Stomach smooth muscle (tissue), 2 donors: Measurements from ENCODE around the gene AGTR1.

Experiments used
- H3K27ac ChIP-seq: one replicate; pipeline ENCODE4 v1.7.0; 2013; ENCODE audit warnings: mild to moderate bottlenecking, low read length, inconsistent platforms
- H3K27me3 ChIP-seq, 2 donors: one replicate each; pipeline ENCODE4 v1.7.0; 2013; ENCODE audit warnings: low read length in 2 of 2; ENCODE audit not compliant: insufficient read depth in 2 of 2, control insufficient read depth in 1 of 2
- H3K36me3 ChIP-seq, 2 donors: one replicate each; pipeline ENCODE4 v1.7.0; 2013; ENCODE audit warnings: low read length in 2 of 2; ENCODE audit not compliant: control insufficient read depth in 2 of 2, insufficient read depth in 2 of 2
- H3K4me1 ChIP-seq: one replicate; pipeline ENCODE4 v1.7.0; 2013; ENCODE audit warnings: low read length; ENCODE audit not compliant: control insufficient read depth, insufficient read depth
- H3K4me3 ChIP-seq, 2 donors: one replicate each; pipeline ENCODE4 v1.7.0; 2013; ENCODE audit warnings: low read length in 2 of 2
- H3K9ac ChIP-seq, 2 donors: one replicate each; pipeline ENCODE4 v1.7.0; 2013; ENCODE audit warnings: low read length in 2 of 2, mild to moderate bottlenecking in 1 of 2
- H3K9me3 ChIP-seq, 2 donors: one replicate each; pipeline ENCODE4 v1.7.0; 2013; ENCODE audit warnings: low read length in 2 of 2; ENCODE audit not compliant: control insufficient read depth in 2 of 2
- donor health status: healthy.
- donor health status: Pancreatic carcinoma.

Gene AGTR1

DNA sequence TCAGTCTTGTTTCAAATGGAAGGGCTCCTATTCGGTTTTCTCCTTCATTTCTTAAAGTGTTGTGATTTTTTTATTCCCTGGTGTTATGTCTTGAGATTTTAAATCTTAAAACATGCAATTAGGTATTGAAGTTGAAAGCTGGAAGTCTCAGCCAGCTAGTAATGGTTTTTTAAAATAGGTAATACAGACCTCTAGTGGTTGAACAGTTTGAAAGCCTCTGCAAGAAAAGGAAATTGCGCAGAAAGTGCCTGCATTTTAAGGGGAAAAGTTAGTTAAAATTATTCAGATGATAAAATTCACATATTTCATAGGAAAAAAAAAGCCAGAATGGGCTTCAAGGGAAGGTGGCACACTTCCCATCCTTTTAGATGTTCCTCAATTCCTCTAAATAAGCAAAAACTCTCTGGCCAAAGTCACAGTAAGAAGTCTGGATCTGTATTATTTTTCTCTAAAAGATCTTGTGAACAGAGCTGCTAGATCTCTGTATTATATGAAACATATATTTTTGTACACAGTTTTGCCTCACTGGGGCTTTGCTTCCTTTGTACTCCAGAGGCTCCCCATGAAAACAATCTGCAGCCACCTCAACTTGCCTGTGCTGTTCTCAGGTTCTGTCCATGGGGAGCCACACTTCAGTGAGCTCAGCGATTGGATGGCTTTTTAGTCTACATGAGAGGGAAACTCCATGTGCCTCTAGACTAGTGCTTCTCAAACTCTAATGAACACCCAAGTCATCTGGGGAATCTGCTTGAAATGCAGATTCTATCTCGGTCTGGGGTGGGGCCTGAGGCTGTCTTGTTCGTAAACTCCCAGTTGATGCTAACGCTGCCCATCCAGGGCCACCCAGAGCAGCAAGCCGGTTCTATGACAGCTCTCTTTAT, 21.5 kb downstream of the AGTR1 start:
- no peak overlapping the region for H3K4me3 ChIP-seq
- no peak overlapping the region for H3K27ac ChIP-seq
- peaks cover 7% of the 10 kb centered on the region for H3K4me1 ChIP-seq
- no peaks in the 10 kb centered on the region for H3K27me3 ChIP-seq
- H3K9me3 ChIP-seq = no peaks in the 10 kb centered on the region
- H3K36me3 ChIP-seq = peaks cover 0 to 4% of the 10 kb centered on the region in 2 donors
- no peak overlapping the region for H3K9ac ChIP-seq

DNA sequence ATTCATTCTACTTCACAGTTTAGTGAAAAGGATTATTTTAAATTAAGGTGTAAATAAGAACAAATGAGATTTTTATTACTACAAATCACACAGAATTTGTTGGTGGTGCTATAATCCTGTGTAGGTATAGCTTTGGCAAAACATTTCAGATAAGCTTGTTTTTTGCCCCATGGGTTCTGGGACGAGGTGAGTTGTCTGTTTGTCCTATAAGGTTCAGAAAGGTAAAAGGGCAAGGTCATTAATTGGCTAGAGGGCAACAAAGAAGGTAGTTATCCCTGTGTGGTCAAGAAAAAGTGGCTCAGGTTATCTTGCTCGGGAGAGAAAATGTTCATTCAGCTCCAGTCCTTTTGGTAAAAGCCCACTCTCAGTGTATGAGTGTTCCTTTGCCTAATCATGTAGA, 23.2 kb downstream of the AGTR1 start:
- H3K27me3 ChIP-seq = no peaks in the 10 kb centered on the region
- no peaks in the 10 kb centered on the region for H3K9me3 ChIP-seq
- H3K4me3 ChIP-seq = no peak overlapping the region
- H3K9ac ChIP-seq = no peak overlapping the region
- no peak overlapping the region for H3K27ac ChIP-seq
- peaks cover 0 to 4% of the 10 kb centered on the region in 2 donors for H3K36me3 ChIP-seq
- H3K4me1 ChIP-seq = peaks cover 7% of the 10 kb centered on the region

DNA sequence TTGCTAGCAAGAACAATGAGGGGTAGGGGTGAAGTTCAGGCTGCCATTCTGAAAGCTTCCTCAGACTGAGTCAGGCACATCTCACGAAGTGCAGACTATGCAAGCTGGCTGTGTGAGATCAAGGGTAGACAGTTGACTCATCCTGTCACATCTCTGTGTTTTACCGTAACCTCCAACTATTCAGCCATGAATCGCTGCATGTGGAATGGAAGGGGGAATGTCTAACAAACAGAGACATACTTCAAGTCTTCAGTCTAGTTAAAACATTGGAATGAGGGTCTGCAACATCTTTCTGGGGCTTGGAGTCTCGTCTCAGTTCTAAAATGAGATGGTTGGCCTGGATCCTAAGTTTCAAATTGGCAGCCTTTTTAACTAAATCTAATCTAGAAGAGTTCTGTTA, 25.9 kb downstream of the AGTR1 start:
- H3K36me3 ChIP-seq = peaks cover 3 to 4% of the 10 kb centered on the region in 2 donors
- H3K27ac ChIP-seq = no peak overlapping the region
- no peaks in the 10 kb centered on the region for H3K9me3 ChIP-seq
- H3K4me3 ChIP-seq = no peak overlapping the region
- H3K4me1 ChIP-seq = no peaks in the 10 kb centered on the region
- no peak overlapping the region for H3K9ac ChIP-seq
- H3K27me3 ChIP-seq = no peaks in the 10 kb centered on the region

DNA sequence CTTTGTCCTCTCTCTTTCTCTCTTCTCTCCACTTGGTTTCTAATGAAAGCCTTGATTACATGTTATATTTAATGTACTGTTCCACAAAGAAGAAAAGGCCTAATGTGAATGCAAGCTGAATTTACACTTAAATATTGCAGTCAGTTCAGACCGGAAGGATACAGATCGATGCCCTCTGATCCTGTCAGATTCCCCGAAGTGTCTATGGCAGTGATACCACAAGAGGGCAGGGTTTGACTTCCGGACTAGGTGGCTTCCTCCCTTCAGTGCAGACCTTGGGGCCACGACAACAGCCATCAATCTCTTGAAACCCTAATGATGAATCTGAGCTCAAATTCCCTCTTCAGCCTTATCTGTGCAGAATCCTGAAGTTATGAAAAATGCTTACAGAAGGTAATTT, 29.5 kb downstream of the AGTR1 start:
- H3K27ac ChIP-seq = no peak overlapping the region
- no peak overlapping the region for H3K9ac ChIP-seq

DNA sequence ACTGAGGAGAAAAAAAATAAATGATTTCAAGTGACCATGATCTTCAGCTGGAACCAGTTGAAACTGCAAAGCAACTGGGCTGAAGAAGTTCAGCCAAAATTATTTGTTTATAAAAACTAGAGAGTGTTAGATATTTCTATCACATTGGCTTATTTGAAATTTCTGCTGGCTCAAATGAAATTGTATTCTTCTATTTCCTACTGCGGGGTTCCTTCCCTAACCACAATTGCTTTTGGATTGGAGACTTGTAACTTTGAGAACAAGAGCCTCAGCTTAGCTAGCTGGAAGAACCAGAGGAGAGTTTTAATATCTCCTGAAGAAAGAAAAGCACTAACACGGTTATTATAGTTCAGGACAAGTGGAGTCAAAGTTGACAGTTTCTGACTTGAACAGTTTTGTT, 31.1 kb downstream of the AGTR1 start:
- Histone ChIP-seq H3K27ac (no peak overlapping the region), H3K9ac (no peak overlapping the region), H3K4me1 (no peaks in the 10 kb centered on the region), H3K27me3 (no peaks in the 10 kb centered on the region), H3K4me3 (no peak overlapping the region), H3K36me3 (peaks cover 0 to 3% of the 10 kb centered on the region in 2 donors), H3K9me3 (no peaks in the 10 kb centered on the region)

More for the DNA sequence above, 29.5 kb downstream of the AGTR1 start:
- Histone ChIP-seq H3K36me3 (peaks cover 2 to 3% of the 10 kb centered on the region in 2 donors), H3K9me3 (no peaks in the 10 kb centered on the region), H3K4me1 (no peaks in the 10 kb centered on the region), H3K27me3 (no peaks in the 10 kb centered on the region), H3K4me3 (no peak overlapping the region)

DNA sequence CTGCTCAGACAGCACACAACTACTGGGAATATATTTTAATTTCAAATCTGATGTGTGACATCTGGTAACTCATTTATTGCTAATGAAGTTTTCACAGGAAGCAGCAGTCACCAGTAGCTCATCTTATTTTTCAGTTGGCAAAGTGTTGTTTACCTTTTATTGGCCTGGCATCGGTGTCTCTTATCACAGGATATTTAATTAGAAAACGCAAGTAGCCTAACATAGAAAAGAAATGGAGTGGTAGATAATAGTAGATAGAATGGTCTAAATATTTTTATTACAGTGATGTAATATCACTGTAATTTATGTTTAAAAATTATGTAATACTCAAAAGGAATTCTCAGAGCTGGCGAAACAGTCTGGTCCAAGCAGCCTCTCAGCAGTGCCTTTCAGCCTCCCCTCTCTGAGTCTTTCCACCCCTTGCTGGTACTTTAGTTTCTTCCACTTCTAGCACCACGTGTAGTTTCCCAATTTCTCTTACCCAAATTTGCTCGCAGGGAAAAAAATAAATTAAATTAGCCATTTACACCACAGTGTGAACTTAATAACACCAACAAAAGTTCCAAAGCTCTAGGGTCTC, 31.9 kb downstream of the AGTR1 start:
- H3K9ac ChIP-seq = no peak overlapping the region
- H3K9me3 ChIP-seq = no peaks in the 10 kb centered on the region
- no peak overlapping the region for H3K4me3 ChIP-seq
- peaks cover 0 to 3% of the 10 kb centered on the region in 2 donors for H3K36me3 ChIP-seq
- H3K27me3 ChIP-seq = no peaks in the 10 kb centered on the region
- no peaks in the 10 kb centered on the region for H3K4me1 ChIP-seq
- H3K27ac ChIP-seq = no peak overlapping the region

DNA sequence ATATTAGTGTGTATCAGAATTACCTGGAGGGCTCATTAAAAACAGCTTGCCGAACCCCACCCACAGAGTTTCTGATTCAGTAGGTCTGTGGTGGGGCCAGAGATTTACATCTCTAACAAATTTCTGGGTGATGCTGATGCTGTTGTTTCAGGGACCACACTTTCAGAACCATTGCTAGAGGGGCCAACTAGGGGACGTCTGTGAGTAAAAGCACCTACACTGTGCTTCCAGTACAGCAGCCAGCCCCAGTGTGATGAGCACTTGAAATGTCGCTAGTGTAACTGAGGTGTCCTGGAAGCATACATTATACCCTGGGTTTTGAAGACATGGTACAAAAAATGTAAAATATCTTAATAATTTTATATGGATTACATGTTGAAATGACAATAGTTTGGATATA, 33.0 kb downstream of the AGTR1 start:
- H3K27me3 ChIP-seq = no peaks in the 10 kb centered on the region
- no peaks in the 10 kb centered on the region for H3K9me3 ChIP-seq
- H3K4me1 ChIP-seq = no peaks in the 10 kb centered on the region
- H3K36me3 ChIP-seq = peaks cover 0 to 3% of the 10 kb centered on the region in 2 donors
- no peak overlapping the region for H3K27ac ChIP-seq
- H3K9ac ChIP-seq = no peak overlapping the region
- no peak overlapping the region for H3K4me3 ChIP-seq

DNA sequence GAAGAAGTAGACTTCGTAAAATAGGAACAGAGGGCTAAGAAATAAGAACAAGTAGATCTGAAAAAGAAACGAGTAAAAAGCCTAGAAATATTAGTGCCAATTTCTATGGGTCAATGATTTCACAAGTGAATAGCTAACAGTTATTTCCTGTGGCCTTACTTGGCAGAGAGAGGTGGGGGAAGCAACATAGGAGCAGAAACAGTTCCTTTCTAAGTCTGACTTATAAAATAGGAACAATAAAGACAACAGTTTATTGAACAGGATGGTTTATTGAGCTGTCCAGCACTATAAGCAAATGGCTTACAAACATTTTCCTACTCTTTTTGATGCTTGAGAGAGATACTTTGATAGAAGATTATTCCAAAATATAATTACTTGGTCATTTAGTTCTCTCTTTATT, 37.9 kb downstream of the AGTR1 start:
- Histone ChIP-seq H3K4me1 (no peaks in the 10 kb centered on the region), H3K27ac (no peak overlapping the region)

DNA sequence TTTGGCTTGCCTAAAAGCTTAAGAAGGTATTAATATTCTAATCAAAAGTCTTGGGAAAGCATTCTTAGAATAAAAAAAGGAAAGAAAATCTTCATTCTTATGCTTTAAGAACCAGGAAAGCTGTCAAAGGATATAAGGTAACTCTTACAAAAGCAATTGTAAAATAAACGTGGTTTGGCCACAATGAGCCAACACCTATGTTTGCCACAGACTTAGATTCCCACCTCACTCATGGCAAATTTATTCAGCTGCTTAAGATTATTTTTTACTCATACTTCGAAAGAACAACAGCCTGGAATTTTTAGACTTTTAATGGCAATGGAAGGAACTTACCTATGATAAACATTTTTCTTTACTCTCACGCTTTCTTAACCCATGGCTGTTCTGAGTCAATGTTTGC, 38.4 kb downstream of the AGTR1 start:
- Histone ChIP-seq H3K27ac (no peak overlapping the region), H3K36me3 (peaks cover 2 to 4% of the 10 kb centered on the region in 2 donors), H3K4me3 (no peak overlapping the region), H3K9me3 (no peaks in the 10 kb centered on the region), H3K27me3 (no peaks in the 10 kb centered on the region), H3K9ac (no peak overlapping the region), H3K4me1 (no peaks in the 10 kb centered on the region)

More for the DNA sequence above, 37.9 kb downstream of the AGTR1 start:
- H3K9ac ChIP-seq = no peak overlapping the region
- H3K36me3 ChIP-seq = peaks cover 0 to 3% of the 10 kb centered on the region in 2 donors
- no peak overlapping the region for H3K4me3 ChIP-seq
- no peaks in the 10 kb centered on the region for H3K9me3 ChIP-seq
- no peaks in the 10 kb centered on the region for H3K27me3 ChIP-seq

DNA sequence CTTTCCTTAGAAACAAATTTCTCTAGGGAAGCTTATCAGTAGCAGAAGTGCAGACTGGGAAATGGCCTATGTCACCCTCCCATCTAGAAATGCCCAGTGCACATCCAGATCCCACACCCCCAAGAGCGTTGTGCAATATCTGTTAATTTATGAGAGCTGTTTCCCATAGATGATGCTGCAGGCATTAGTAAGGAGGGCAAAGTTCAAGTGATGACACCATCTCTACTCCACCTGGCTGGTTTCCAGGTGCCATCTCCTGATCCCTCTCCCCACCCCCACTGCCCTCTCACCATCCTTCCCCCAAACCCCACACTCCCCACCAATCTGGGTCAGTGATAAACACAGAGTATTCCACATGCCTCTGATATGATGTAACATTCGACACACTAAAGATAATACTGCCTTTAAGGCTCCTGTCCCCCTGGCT, 39.4 kb downstream of the AGTR1 start:
- H3K9me3 ChIP-seq = no peaks in the 10 kb centered on the region
- H3K4me3 ChIP-seq = no peak overlapping the region
- no peaks in the 10 kb centered on the region for H3K27me3 ChIP-seq
- H3K9ac ChIP-seq = no peak overlapping the region
- H3K27ac ChIP-seq = no peak overlapping the region
- no peaks in the 10 kb centered on the region for H3K4me1 ChIP-seq
- peaks cover 5 to 7% of the 10 kb centered on the region in 2 donors for H3K36me3 ChIP-seq

DNA sequence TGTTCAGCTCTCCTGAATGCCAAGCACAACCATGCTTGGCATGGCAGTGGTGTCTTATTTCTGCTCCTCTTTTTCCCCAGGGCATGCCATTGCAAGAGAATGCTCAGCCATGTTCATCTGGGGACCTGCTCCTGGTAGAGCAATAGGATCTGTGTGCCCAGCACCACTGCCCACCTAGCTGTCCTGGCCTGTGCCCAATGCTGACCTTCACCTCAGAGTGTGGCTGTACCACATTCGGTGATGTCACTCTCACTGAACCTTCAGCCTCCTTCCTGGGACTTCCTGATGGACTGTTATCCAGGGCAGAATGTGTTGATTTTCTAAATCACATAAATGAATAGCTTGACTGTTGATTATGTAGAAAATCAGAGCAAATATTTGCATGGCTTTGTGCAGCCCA, 42.0 kb downstream of the AGTR1 start:
- no peak overlapping the region for H3K9ac ChIP-seq
- H3K27ac ChIP-seq = no peak overlapping the region
- no peaks in the 10 kb centered on the region for H3K4me1 ChIP-seq
- H3K4me3 ChIP-seq = no peak overlapping the region
- H3K27me3 ChIP-seq = no peaks in the 10 kb centered on the region
- peaks cover 5 to 9% of the 10 kb centered on the region in 2 donors for H3K36me3 ChIP-seq
- H3K9me3 ChIP-seq = no peaks in the 10 kb centered on the region
